Upper lobe of left lung (tissue), 4 donors: Measurements from ENCODE around the gene PRR11.

Source experiments
- POLR2AphosphoS5 ChIP-seq, 2 donors: sonication (generic); formaldehyde crosslinking; IDR thresholded peaks; one replicate each; pipeline ENCODE4 v1.5.1; 2017; ENCODE audit warnings: antibody characterized with exemption in 2 of 2
- TF ChIP-seq, protein P1 (sequence below), 6 experiments: fragments of 450-650 bp in 4 of 6; fragments of 200-600 bp in 2 of 6; sonication (generic) in 2 of 6; IDR thresholded peaks; one replicate each; pipeline ENCODE4 v1.5.1; 2016 to 2019; ENCODE audit warnings: antibody characterized with exemption in 6 of 6

- TF ChIP-seq, protein P1, sequence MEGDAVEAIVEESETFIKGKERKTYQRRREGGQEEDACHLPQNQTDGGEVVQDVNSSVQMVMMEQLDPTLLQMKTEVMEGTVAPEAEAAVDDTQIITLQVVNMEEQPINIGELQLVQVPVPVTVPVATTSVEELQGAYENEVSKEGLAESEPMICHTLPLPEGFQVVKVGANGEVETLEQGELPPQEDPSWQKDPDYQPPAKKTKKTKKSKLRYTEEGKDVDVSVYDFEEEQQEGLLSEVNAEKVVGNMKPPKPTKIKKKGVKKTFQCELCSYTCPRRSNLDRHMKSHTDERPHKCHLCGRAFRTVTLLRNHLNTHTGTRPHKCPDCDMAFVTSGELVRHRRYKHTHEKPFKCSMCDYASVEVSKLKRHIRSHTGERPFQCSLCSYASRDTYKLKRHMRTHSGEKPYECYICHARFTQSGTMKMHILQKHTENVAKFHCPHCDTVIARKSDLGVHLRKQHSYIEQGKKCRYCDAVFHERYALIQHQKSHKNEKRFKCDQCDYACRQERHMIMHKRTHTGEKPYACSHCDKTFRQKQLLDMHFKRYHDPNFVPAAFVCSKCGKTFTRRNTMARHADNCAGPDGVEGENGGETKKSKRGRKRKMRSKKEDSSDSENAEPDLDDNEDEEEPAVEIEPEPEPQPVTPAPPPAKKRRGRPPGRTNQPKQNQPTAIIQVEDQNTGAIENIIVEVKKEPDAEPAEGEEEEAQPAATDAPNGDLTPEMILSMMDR (IDR thresholded peaks at IDR 0.05), result no peak
- no peak for TF ChIP-seq POLR2AphosphoS5 (IDR thresholded peaks at IDR 0.05)
Observed at GRCh38 chr17:59149051-59149450, 6.5 kb upstream of the PRR11 start.
